Inferior parietal cortex (tissue), 1 donor: ENCODE measurements around the gene THBS3.
A peak's percentile ranks its signal among the peaks of the same experiment; 100 is the strongest.
"Not testable (repeated sequence)": the region's sequence is repeated elsewhere in the genome, so short reads cannot be mapped to it uniquely, and the experiment has no call there.

Experiments
- DNase-seq: peaks from one replicate; pipeline ENCODE4 v3.0.0-alpha.2; 2016; ENCODE audit errors: extremely low spot score

THBS3 gene

DNA sequence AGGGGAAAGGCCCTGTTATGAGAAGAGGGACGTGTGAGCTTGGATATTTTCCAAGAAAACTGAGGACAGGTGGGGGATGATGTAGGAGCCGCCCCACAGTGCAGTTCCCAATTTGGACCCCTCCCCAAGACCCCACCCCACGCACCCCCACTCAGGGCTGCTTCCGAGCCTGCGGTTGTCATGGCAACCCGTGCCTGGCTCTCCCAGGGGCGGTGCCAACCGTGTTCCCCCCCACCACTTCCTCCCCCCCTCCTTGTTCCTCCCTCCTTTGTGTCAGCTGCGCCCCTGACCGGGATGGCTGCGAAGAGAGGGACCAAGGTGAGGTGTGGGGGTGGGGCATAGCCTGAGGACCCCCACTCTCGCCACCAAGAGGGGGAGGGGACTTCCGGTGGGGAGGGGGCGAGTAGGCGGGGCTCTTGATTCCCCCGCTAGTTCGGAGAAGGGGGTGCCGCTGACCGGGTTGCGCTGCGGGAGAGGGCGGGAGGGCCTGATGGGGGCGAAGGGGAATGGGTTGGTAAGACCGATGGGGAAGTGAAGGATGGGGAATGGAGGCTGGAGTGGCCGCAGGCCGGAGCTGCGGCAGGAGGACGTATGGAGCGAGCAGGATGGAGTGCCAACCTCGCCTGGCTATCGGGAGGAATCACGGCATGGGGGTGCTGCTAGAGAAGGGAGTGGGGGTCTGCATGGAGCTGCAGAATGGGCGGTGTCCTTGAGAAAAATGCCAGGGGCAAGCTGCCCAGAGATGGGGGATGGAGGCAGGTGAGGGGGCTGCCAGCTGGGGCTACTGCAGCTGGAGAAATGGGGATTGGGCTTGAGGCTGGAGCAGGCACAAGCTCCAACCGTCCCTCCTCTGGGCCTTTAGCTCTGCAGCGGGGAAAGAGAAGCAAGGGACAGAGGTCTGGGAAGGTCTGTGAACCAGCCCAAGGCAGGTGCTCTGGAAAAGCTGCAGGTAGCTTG is 33.1 kb downstream of the THBS3 start:
- DNase-seq = peak; percentile 9

DNA sequence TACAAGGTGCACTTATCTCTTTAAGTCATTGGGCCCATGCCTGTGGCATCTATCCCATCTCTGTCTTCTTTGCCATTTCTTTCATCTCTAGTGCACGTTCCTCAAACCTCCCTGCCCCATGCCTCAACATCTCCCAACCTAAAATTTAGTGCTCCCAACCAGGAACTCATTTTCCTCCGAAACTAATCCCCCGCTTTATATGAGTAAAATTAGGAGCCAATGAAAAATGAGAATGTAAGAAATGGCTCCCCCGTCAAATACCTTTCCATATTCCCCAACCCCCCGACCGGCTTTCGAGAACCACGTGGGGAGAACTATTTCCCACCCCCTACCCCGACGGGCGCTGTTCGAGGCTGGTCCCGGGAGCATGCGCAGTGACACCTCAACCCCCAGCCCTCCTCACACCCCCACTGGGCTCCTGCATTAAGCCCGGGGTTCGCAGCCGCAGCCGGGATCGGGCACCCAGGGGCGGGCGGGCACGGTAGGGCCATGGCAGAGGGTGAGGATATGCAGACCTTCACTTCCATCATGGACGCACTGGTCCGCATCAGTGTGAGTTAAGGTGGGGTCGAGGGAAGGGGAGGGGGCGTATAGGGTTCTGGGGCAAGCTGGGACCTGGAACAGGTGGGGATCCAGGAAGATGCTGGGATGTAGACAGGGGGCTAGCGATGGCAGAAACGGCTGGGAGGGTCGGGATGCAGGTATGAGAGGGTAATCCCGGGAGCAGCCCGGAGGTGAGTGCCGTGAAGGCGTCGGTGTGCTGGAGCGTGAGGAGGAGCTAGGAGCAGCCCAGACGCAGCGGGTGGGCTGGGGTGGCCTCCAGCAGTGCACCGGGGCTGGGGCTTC is 34.0 kb downstream of the THBS3 start, which contains the start of gene TRIM46:
TRIM46 (plus strand) TSS at position 372 of the 846 bp plus-strand sequence; CDS start at position 490, 118 bp downstream.
- DNase-seq = no peak

GRCh38 chr1:155172732-155173477 is 34.8 kb downstream of the THBS3 start, which contains the start of gene KRTCAP2:
TSS of gene KRTCAP2 (minus strand) at chr1:155173304. CDS start at chr1:155173224, 80 bp downstream.
- peak; percentile 97 for DNase-seq

GRCh38 chr1:155171836-155172731 is 35.6 kb downstream of the THBS3 start:
- DNase-seq = no peak

- DNase-seq = no peak
These were observed 36.9 kb downstream of the THBS3 start for GRCh38 chr1:155170806-155171205.

DNA sequence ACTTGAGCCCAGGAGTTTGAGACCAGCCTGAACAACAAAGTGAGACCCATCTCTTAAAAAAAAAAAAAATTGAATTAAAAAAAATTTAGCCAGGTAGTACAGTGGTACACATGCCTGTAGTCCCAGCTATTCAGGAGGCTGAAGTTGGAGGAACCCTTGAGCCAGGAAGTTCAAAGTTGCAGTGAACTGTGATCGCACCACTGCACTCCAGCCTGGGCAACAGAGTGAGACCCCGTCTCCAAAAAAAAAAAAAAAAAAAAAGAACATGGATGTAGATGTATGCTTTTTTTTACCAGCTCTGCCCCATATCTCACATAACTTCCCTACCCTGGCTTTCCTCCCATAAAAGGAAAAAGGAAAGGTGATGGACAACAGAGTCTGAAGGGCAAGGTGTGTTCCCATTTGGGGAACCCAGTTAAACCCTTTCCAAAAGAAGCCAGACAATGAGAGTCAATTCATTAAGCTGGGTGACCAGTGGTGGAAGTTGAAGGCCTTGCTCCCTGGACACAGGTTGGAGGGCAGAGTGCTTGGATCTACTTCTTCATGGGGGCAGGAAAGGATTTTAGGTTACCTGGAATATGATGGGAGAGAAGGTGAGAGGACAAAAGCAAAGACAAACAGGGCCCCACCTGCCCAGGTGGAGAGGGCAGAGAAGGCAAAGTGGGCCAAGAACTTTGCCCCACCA is 37.5 kb downstream of the THBS3 start:
- DNase-seq = no peak

DNA sequence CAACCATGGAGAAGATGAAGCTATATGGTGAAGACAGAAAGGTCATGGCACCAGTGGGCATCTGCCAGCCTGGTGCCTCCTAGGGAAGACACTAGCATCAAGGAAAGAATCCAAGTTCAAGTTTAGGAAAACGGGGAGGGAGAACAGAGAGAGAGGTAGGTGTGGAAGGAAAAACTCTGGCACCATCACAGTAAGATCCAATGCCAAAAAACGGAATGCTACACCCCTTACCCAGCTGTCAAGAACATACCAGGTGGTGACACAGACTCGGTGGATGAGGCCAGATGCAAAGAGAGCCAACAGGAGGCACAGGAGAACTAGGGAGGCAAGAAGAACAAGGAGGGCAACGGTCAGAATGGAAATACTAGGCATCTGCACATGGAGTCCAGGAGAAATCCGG is 38.2 kb downstream of the THBS3 start:
- DNase-seq = no peak

- no peak for DNase-seq
These were observed 39.1 kb downstream of the THBS3 start for GRCh38 chr1:155168456-155169210.

- not testable (repeated sequence) for DNase-seq
These were observed 39.6 kb downstream of the THBS3 start for GRCh38 chr1:155168105-155168445.

DNA sequence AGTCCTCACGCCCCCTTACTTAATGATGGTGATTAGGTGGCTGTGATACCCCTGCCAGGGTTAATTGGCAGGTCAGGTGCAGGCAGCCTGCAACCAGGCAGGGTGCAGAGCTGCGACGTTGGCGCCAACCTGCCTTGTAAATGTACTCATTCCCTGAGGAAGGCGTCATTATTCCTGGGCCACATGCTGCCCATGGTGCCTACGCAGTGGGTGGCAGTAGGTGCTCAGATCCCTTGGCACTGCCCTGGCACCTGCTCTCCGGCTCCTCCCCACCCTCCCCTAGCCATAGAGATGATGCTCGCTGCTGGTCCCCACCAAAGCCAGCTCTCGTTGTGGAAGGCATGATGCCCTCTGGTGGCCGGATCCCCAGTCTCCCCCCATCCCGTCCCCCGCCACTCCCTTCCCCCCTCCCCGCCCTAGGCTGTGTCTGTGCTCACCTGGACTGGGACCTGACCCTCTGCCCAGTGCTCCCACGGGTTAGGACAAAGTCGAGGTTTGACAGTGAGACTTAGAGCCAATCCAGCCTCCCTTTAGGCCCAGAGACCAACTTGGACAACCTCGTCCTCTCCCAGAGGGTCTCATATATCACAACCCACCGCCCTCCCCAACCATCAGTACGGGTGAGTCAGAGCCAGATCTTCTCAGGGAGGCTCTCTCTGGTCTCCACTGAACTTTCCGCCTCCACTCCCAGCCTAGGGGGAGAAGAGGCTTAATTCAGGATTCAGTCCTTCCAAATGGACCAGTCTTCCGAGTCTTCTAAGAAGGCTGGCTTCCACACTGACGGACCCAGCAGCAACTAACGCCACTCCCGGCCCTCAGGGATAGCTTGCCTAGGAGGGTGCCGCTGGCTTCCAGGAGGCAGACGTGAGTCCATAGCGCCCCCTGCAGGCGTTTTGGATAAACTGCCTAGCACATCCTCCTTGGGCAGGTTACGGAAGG is 40.3 kb downstream of the THBS3 start:
- DNase-seq = peak; percentile 95

DNA sequence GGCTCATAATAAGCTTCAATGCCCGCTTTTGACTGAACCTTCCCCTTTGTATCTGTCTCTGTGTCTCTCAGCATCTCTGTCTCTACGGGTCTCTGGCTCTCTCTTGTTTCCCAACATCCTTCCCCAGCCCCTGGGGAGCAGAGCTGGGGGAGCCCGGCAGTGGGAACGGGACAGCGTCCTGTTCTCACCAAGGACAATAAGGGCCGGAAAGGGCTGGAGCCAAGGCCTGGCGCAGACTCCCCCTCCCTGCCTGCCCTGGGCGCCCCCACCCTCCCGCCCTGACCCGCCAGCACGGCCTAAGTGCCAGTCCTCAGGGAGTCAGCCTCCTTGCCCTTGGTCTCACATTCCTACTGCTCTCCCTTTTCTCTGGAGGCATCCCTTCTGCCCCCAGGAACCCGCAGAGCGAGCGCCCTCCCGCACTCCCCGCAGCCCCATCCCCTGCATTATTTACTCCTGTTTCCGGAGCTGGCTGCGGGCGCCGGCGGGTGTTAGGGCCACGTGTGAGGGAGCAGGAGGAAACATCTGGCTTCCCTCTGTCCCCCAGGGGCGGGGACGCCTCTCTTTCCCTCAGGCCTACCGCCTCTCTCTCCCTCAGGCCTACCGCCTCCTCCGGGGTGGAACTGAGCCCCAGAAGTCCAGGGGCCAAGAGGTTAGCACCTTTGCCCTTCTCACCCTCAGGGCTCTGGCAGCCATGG is 41.1 kb downstream of the THBS3 start:
- DNase-seq = peak; percentile 5

DNA sequence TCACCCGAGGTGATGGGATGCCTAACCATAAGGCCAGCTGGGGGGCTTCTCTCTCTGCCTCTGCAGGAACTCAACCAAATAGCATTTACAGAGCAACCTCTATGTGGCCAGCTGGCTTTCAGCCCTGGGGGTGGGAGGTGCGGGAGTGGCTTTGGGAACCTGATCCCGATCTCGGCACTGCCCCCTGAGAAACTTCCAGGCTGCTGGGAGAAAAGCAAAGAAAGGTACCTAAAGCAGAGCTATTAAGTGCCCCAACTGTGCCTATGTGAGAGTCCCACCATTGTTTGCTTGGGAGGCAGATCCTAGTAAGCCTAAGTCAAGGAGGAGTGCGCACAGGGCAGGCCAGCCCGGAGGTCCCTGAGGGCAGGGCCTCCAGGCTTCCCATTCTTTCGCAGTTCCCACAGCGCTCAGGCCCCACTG is 41.6 kb downstream of the THBS3 start:
- no peak for DNase-seq

DNA sequence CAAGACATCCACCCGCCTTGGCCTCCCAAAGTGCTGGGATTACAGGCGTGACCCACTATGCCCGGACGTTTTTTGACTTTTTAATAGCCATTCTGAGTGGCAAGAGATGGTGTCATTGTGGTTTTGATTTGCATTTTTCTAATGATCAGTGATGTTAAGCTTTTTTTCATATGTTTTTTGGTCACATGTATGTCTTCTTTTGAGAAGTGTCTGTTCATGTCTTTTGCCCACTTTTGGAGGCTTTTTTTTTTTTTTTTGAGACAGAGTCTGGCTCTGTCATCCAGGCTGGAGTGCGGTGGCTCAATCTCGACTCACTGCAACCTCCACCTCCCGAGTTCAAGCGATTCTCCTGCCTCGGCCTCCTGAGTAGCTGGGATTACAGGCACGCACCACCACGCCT is 43.1 kb downstream of the THBS3 start:
- DNase-seq = not testable (repeated sequence)

GRCh38 chr1:155163785-155164184 is 43.9 kb downstream of the THBS3 start:
- not testable (repeated sequence) for DNase-seq

GRCh38 chr1:155162631-155163030 is 45.1 kb downstream of the THBS3 start:
- DNase-seq = not testable (repeated sequence)

GRCh38 chr1:155160128-155160527 is 47.6 kb downstream of the THBS3 start:
- no peak for DNase-seq

GRCh38 chr1:155158991-155159390 is 48.7 kb downstream of the THBS3 start:
- no peak for DNase-seq
